Stimulated activated CD4-positive, alpha-beta T cell treated with anti-CD3 and anti-CD28 coated beads, Interleukin-2, amount 100 ng/mL, for 4 hours (primary cell): ENCODE results near the gene NAA38.

Experiments
- DNase-seq: peaks from one replicate; pipeline ENCODE4 v3.0.0-alpha.2; 2020; ENCODE audit warnings: low read depth

The NAA38 gene, protein sequence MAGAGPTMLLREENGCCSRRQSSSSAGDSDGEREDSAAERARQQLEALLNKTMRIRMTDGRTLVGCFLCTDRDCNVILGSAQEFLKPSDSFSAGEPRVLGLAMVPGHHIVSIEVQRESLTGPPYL

DNA sequence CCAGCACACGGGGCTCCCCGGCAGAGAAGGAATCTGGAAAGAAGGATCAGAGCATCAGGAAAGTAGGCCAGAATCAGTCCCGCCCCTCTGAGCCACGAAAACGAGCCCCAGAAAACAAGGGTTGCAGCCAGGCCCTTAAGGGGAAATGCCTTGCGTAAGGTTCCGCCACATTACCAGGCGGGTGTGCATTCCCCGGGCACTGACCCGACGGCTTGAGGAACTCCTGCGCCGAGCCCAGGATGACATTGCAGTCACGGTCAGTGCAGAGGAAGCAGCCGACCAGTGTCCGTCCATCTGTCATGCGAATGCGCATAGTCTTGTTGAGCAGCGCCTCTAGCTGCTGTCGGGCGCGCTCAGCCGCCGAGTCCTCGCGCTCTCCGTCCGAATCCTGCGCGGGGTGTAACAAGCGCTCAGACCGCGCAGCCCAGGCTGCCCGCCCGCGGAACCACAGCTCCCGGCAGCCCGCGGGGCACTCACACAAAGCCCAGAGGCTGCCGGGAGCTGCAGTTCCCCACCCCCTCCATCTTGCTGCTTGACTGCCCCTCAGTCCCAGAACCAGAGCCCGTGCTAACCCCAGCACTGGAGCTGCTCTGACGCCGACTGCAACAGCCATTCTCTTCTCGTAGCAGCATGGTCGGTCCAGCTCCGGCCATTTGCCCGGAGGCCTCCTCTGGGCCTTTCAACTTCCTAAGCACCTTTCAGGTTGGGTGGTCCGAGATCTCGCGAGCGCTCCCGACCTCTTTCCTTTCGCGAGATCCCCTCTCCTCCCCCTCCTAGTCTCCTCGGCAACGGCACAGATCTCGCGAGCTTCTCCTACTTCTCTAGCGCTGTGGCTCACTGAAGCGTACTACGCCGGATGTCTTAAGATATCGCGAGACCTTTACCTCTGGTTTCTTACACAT is at the start of gene NAA38:
Gene NAA38, minus strand, starts transcription at position 749 of the 902 bp plus-strand sequence. Its CDS starts 96 bp downstream, at position 653.
- DNase-seq = peak; percentile 91

DNA sequence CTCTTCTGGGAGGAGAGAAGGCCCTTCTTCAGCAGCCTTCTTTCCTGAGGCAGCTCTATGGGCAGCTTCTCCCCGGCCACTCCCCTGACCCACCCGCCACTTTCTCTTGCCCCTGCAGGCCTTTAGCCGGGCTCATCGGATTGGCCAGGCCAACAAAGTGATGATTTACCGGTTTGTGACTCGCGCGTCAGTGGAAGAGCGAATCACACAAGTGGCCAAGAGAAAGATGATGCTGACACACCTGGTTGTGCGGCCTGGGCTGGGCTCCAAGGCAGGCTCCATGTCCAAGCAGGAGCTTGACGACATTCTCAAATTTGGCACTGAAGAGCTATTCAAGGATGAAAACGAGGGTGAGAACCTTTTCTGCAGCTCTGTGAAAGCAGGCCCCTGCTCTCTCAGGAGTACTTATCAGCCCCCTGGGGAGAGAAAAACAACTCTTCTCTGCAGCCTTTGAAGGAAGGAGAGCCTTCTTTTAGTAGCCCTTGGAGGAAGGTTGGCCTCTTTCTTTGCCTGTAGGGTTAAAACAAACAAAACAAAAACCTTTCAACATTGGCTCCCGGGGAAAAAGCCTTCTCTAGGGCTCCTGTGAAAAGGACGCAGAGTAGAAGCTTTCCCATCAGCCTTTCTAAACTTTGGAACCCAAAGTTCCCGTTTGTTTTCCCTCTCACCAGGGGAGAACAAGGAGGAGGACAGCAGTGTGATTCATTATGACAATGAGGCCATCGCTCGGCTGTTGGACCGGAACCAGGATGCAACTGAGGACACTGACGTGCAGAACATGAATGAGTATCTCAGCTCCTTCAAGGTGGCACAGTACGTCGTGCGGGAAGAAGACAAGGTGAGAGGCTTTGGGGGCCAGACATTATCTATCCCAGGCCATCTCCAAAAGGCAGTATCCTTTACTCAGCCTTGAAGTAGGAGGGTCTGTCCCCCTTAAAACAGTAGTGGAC is 46.1 kb upstream of the NAA38 start:
- no peak for DNase-seq

- no peak for DNase-seq
These were observed 40.4 kb upstream of the NAA38 start for GRCh38 chr17:7897773-7898172.

- DNase-seq = no peak
These were observed 39.7 kb upstream of the NAA38 start for GRCh38 chr17:7897090-7897489.

DNA sequence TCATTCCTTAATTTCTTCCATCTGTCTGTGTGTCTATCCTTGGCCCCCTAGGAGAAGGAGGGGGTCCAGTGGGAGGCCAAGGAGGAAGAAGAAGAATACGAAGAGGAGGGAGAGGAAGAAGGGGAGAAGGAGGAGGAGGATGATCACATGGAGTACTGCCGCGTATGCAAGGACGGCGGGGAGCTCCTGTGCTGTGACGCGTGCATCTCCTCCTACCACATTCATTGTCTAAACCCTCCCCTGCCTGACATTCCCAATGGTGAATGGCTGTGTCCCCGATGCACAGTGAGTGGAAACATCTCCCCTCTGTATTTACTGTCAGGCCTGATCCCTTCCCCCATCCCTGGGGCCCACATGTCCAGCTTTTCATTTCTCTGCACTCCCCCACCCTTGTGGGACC is 37.5 kb upstream of the NAA38 start:
- no peak for DNase-seq

DNA sequence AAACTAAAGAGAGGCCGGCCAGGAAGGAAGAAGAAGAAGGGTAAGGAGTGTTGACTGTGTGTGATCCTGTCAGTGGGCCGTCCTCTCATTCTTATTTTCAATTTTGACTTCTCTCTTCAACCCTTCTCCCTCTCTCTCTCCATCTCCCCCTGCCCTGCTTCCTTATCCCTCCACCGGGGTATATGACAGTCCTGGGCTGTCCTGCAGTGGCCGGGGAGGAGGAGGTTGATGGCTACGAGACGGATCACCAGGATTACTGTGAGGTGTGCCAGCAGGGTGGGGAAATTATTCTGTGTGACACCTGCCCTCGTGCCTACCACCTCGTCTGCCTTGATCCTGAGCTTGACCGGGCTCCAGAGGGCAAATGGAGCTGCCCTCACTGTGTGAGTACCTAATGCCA is 36.9 kb upstream of the NAA38 start:
- DNase-seq = no peak

GRCh38 chr17:7893187-7893880 is 36.0 kb upstream of the NAA38 start:
- no peak for DNase-seq

DNA sequence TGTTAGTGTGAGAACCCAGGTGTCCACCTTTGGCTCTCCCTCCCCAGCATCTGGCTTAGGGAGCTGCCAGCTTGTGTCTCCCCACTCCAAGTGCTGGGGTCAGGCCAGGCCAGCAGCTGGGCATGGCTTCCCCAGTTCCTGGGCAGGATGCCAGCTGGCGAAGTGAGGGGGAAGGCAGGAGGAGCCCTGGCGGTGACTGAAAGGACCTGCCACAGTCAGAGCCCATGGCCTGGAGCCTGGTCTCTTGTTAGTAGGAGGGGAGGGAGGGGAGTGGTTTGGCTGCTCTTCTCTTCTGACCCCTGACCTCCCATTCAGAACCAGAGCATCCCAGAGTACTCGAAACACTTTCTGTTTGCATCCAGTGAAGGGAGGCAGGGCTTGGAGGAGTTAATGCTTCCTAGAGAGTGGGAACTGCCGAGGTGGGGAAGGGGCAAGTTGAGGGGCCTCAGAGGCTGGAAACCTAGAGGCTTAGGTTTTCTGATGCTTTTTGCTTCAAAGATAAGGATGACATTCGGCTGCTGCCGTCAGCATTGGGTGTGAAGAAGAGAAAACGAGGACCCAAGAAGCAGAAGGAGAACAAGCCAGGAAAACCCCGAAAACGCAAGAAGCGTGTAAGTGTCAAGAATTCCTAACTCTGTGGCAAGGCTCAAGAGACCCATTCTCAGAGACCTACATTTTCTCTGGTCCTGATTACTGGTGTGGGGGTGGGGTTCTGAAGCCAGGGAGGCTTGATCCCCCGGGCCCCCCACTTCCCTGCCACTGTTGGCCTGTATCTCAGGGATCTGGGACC is 32.0 kb upstream of the NAA38 start:
- DNase-seq = no peak

DNA sequence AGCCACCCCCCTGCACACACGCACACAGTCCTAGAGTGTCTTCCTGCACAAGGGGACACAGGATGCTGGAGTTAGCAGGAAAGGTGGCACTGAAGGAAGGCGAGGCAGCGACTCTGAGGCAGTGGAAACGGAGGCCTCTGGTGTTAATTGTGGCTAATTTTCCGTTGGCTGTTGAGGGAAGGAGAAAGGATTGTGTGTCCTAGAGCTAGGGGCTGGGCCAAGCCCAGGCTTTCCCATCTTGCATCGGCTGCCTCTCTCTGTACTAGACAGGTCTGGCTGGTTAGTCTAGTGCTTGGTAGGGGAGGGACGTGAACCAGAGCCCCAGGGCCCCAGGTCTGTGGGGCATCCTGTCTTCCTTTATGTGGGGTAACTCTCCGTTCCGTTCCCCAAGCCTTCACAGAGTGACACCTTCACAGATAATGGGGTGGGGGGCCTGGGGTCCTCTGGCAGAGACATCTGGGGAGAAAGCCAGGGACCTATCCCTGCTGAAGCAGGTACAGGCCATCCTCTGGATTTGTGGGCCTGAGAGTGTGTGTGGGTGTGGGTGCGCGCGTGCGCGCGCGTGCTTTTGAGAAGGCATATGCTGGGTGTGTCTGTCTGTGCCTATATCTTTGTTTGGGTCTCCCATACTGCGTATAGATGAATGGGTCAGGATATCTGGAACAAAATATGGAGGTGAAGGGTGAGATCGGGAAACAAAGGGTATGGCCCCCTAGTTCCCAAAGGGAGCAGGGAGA is 31.0 kb upstream of the NAA38 start, which contains the start of gene CHD3:
Gene CHD3, plus strand, starts transcription at position 606 of the 737 bp plus-strand sequence. CDS start 212 bp downstream, outside the sequence.
- DNase-seq = no peak

DNA sequence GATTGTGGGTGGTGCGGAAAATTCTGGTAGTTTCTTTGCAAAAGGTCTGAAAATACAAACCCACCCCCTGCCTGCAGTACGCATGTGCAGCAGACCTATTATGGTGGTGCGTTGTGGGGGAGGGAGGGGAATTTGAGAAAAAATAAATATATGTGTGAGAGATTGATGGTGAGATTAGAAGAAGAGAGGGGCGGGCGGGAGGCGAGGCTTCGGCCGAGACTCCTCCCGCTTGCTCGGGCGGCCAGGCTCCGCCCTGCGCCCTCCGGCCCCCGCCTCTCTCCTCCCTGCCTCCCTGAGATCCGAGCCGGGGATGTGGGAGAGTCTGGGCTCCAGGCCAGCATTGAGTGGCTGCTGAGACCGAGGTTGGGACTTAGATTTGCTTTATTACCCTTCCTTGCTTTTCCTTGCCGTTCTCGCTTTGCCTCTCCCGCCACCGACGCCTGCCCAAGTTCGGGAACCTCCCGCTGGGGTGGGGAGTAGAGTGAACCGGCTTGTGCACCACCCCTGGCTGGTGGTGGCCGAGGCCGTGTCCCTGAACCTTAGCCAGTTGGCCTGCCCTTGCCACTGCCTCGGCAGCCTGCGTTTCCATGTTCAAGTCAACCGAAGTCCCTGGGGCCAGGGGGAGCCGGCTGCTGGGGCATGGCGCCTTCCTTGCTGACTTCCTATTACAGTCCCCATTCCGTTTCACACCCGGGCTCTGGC is 30.3 kb upstream of the NAA38 start:
- DNase-seq = peak; percentile 89

- DNase-seq = no peak
These were observed 29.7 kb upstream of the NAA38 start for GRCh38 chr17:7887038-7887481.

DNA sequence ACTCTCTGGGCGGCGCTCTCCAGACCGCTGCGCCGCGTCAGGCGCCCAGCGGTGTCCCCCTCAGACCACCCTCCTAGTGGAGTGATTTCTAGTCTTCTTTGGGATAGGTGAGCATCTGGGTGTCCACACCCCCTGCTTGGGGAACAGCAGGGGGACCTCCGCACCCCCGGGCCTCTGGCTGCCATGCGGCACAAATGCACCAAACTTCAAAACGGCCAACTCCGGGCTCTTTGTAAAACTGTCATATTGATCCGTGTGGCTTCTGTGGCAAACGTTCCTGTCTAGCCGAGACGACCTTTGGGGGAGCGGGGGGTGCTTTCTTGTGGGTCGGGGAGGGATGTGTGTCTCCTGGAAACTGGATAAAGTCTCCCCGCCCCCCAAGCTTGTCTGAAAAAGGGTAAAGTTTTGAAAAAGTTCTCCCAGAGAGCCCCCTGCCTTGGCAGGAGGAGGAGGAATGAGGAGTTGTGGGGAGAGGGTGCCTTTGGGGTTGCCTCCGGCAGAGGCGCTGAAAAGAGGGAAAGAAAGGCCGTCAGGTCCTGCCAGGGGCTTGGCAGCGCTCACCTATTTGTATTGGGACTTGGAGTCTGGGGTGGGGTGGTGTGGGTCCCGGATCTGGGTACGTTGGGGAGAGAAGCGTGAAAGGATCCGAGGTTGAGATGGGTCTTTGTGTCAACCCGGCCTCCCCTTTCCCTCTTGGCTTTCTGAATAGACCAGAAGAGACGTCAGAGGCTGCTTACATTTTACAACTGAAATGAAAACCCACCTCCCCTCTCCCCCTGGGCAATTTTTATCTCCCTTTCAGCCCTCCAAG is 29.1 kb upstream of the NAA38 start:
- DNase-seq = no peak

DNA sequence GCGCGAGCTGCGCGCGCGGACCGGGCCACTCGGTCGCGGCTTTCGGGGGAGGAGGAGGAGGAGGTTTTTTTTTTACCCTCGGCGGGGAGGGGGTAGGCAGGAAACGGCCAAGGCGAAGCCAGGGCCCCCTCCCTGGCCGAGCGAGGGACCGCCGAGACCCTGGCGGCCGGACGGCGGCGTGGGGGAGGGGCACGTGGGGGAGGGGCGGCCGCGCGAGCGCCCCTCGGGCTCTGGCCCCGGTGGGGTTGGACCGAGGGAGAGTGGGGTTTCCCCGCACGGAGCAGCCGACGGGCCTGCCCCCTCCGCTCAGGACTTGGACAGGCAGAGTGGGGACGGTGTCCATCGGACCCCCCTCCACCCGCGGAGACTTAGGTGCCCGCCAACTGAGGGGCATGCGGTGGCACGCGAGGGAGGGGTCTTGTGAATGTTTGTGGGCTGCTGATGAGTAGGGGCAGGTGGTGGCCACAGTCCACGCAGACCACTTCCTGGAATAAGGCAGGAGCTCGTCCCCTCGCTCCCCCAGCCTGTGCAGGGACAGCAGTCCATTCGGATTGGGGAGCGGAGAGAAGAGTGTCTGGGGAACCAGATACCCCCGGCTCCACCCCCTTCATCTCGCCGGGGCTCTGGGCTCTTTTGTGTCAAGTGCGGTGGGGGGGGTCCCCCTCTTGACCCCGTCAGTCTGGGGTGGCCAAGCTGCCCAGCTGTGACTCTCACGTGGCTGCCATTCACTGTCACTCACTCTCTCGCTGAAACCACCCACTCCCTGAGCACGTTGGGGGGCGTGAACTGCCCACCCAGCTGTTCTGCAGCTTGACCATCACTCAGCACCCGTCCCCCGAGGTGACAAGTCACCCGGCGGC is 28.2 kb upstream of the NAA38 start:
- DNase-seq = no peak

DNA sequence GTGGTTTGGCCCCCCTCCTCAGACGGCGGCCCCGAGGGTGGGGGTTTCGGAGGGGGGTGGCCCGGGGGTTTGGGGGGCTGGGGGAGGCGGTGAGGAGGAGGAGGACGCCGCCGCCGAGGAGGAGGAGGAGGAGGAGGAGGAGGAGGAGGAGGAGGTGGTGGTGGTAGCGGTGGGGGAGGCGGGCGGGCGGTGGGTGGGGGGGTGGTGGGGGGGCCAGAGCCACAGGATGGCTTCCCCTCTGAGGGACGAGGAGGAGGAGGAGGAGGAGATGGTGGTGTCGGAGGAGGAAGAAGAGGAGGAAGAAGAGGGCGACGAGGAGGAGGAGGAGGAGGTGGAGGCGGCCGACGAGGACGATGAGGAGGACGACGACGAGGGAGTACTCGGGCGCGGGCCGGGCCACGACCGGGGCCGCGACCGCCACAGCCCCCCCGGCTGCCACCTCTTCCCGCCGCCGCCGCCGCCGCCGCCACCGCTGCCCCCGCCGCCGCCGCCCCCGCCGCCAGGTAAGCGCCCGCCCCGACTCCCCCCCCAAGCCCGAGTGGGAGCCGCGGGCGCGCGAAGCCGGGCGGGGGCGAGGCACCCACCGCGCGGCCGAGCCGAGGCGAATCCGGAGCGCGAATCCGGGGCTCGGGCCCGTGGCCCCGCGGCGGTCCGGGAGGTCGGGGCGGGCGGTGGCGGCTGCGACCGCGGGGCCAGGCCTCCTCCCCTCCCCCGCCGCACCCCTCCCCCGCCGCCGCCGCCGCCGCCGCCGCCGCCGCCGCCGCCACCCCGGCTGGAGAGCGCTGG is 27.4 kb upstream of the NAA38 start:
- DNase-seq = peak; percentile 53

- no peak for DNase-seq
These were observed 26.5 kb upstream of the NAA38 start for GRCh38 chr17:7883781-7884386.

GRCh38 chr17:7882629-7883028 is 25.3 kb upstream of the NAA38 start:
- no peak for DNase-seq
